AG04450 (cell line): Measurements from ENCODE around the gene SERPINF2. TPM values are rescaled to one million over a fixed set of nuclear protein-coding genes. Genes with fewer than 3 reads are reported as not detected.
A peak's percentile ranks its signal among the peaks of the same experiment; 100 is the strongest.

Experiments
- CTCF ChIA-PET: fragments of 300-600, 350-600 bp; formaldehyde crosslinking; extraction: SDS; loops from one replicate; lab custom pipeline; 2022; ENCODE audit warnings: antibody characterized with exemption, inconsistent platforms; lab: Charles Lee
- POLR2A ChIA-PET: fragments of 350-600 bp; formaldehyde crosslinking; extraction: SDS; loops from one replicate; lab custom pipeline; 2021; ENCODE audit warnings: antibody characterized with exemption, inconsistent platforms; lab: Yijun Ruan, JAX
- DNase-seq: peaks from one replicate; pipeline ENCODE4 v3.0.0-alpha.2; 2011; ENCODE audit warnings: low read depth, low spot score
- H3K27ac ChIP-seq: one replicate; pipeline ENCODE4 v1.5.1; 2012; ENCODE audit warnings: low read depth, low read length, control low read depth
- H3K27me3 ChIP-seq: one replicate; pipeline ENCODE4 v1.6.0; 2012; ENCODE audit warnings: low read length; ENCODE audit not compliant: control insufficient read depth, insufficient read depth
- H3K4me3 ChIP-seq: 2 replicates; pipeline ENCODE4 v1.5.1; 2011; ENCODE audit warnings: mild to moderate bottlenecking, low read depth, low read length, control low read depth
- H3K9me3 ChIP-seq: 2 replicates; pipeline ENCODE4 v1.5.1; 2012; ENCODE audit warnings: low read length; ENCODE audit not compliant: control insufficient read depth, insufficient read depth
- CTCF ChIP-seq: IDR thresholded peaks from 2 replicates; pipeline ENCODE4 v1.5.1; 2011; ENCODE audit warnings: low read depth, low read length, control low read depth, inconsistent platforms
- polyA plus RNA-seq: library from polyadenylated mRNA; depleted of rRNA; stranded (reverse); fragments of >200 nt; gene quantifications from 2 replicates; pipeline ENCODE4 v1.2.3, GENCODE V29; 2011

Gene SERPINF2
- polyA plus RNA-seq, 1 experiment: not detected

- peak; percentile 90 for TF ChIP-seq CTCF
- Histone ChIP-seq H3K27ac (peak overlapping the region; percentile 62), H3K4me3 (no peak overlapping the region), H3K27me3 (no peaks in the 10 kb centered on the region), H3K9me3 (no peaks in the 10 kb centered on the region; the same call in 1 of the 2 replicates)
- DNase-seq: peak; percentile 78
- ChIA-PET CTCF (interaction anchor here (0.7 to 7.3 kb wide), 17 partner anchors 9 to 210 kb away, joined by 3 to 89 read pairs (median 6); partner anchors contain the start of genes SERPINF1 and WDR81), POLR2A (interaction anchor here (0.6 to 2.5 kb wide), 8 partner anchors 18 to 267 kb away, joined by 3 to 37 read pairs (median 5); partner anchors contain the start of genes INPP5K, SERPINF1 and TLCD2)
Observed at GRCh38 chr17:1783834-1784611, 41.4 kb downstream of the SERPINF2 start.

- Histone ChIP-seq H3K27ac (no peak overlapping the region), H3K27me3 (no peaks in the 10 kb centered on the region), H3K9me3 (no peaks in the 10 kb centered on the region; the same call in 1 of the 2 replicates), H3K4me3 (no peak overlapping the region)
- ChIA-PET CTCF (interaction anchor here (0.7 to 7.3 kb wide), 2 partner anchors 34 to 67 kb away, joined by 5 to 89 read pairs; no protein-coding TSS in a partner anchor), POLR2A (interaction anchor here (0.7 kb wide), 1 partner anchor 261 kb away, joined by 5 read pairs; no protein-coding TSS in a partner anchor)
- no peak for TF ChIP-seq CTCF
- DNase-seq: no peak
Observed at GRCh38 chr17:1785930-1786329, 43.3 kb downstream of the SERPINF2 start.

GRCh38 chr17:1786708-1787107 is 44.0 kb downstream of the SERPINF2 start:
- CTCF ChIA-PET: interaction anchor here (1.2 to 7.3 kb wide), 2 partner anchors 68 to 212 kb away, joined by 4 to 89 read pairs; no protein-coding TSS in a partner anchor
- H3K27ac ChIP-seq: no peak overlapping the region
- H3K4me3 ChIP-seq: no peak overlapping the region
- no peak for DNase-seq
- no peaks in the 10 kb centered on the region for H3K27me3 ChIP-seq
- TF ChIP-seq CTCF: no peak
- no peaks in the 10 kb centered on the region; the same call in 1 of the 2 replicates for H3K9me3 ChIP-seq
- POLR2A ChIA-PET: interaction anchor here (0.6 to 1.8 kb wide), 2 partner anchors 71 to 119 kb away, joined by 3 to 20 read pairs; no protein-coding TSS in a partner anchor

- ChIA-PET CTCF (interaction anchor here (0.7 to 1.3 kb wide), 3 partner anchors 66 to 213 kb away, joined by 3 to 4 read pairs (median 4); no protein-coding TSS in a partner anchor), POLR2A (interaction anchor here (0.6 to 1.8 kb wide), 3 partner anchors 17 to 120 kb away, joined by 3 to 20 read pairs (median 3); no protein-coding TSS in a partner anchor)
- no peak overlapping the region for H3K4me3 ChIP-seq
- TF ChIP-seq CTCF: no peak
- DNase-seq: peak; percentile 77
- H3K27ac ChIP-seq: peak overlapping the region; percentile 71
- H3K9me3 ChIP-seq: no peaks in the 10 kb centered on the region; the same call in 1 of the 2 replicates
- no peaks in the 10 kb centered on the region for H3K27me3 ChIP-seq
Observed at GRCh38 chr17:1787301-1787902, 44.7 kb downstream of the SERPINF2 start.
